NT2/D1 (cell line): ENCODE results near the gene PRRG4.

ENCODE experiments used
- DNase-seq: peaks from one replicate; pipeline ENCODE4 v3.0.0-alpha.2; 2011; ENCODE audit warnings: low read depth, low spot score
- H3K27me3 ChIP-seq: 2 replicates; pipeline ENCODE4 v1.6.0; 2011; ENCODE audit warnings: mild to moderate bottlenecking; ENCODE audit not compliant: insufficient read length, insufficient read depth
- H3K36me3 ChIP-seq: 2 replicates; pipeline ENCODE4 v1.6.1; 2011; ENCODE audit warnings: mild to moderate bottlenecking, low read length, mixed read lengths; ENCODE audit not compliant: insufficient read depth, insufficient read length
- H3K4me1 ChIP-seq: 2 replicates; pipeline ENCODE4 v1.5.1; 2011; ENCODE audit not compliant: insufficient read depth, insufficient read length
- H3K4me3 ChIP-seq: 2 replicates; pipeline ENCODE4 v1.5.1; 2011; ENCODE audit warnings: low read depth; ENCODE audit not compliant: insufficient read length
- H3K9ac ChIP-seq: 2 replicates; pipeline ENCODE4 v1.6.0; 2011; ENCODE audit warnings: low read depth; ENCODE audit not compliant: insufficient read length
- H3K9me3 ChIP-seq: 2 replicates; pipeline ENCODE4 v1.5.1; 2011; ENCODE audit warnings: mild to moderate bottlenecking, low read length; ENCODE audit not compliant: insufficient read depth
- SUZ12 ChIP-seq: IDR thresholded peaks from 2 replicates; pipeline ENCODE4 v1.6.1; 2011; ENCODE audit not compliant: insufficient read length, insufficient read depth; ENCODE audit errors: extremely low read depth
- YY1 ChIP-seq: IDR thresholded peaks from 2 replicates; pipeline ENCODE4 v1.6.1; 2011; ENCODE audit not compliant: insufficient read length, insufficient read depth
- ZNF274 ChIP-seq: IDR thresholded peaks from 2 replicates; pipeline ENCODE4 v1.6.1; 2011; ENCODE audit warnings: mild to moderate bottlenecking, low read depth, low read length

PRRG4 gene

GRCh38 chr11:32899438-32899837 is 69.7 kb downstream of the PRRG4 start:
- Histone ChIP-seq H3K27me3 (no peaks in the 10 kb centered on the region), H3K9me3 (no peaks in the 10 kb centered on the region), H3K4me3 (no peak overlapping the region), H3K9ac (no peak overlapping the region), H3K4me1 (no peaks in the 10 kb centered on the region), H3K36me3 (peaks cover 33% of the 10 kb centered on the region)
- no peak for TF ChIP-seq SUZ12
- TF ChIP-seq ZNF274 = no peak
- no peak for TF ChIP-seq YY1
- DNase-seq = no peak

GRCh38 chr11:32902089-32902665 is 72.5 kb downstream of the PRRG4 start:
- H3K4me1 ChIP-seq = no peaks in the 10 kb centered on the region
- H3K4me3 ChIP-seq = no peak overlapping the region
- no peaks in the 10 kb centered on the region for H3K27me3 ChIP-seq
- H3K36me3 ChIP-seq = peaks cover 33% of the 10 kb centered on the region
- no peak overlapping the region for H3K9ac ChIP-seq
- H3K9me3 ChIP-seq = no peaks in the 10 kb centered on the region
- TF ChIP-seq YY1 (no peak), ZNF274 (no peak), SUZ12 (no peak)
- no peak for DNase-seq

GRCh38 chr11:32905028-32905667 is 75.4 kb downstream of the PRRG4 start:
- H3K27me3 ChIP-seq = no peaks in the 10 kb centered on the region
- no peak for DNase-seq
- TF ChIP-seq ZNF274 (no peak), SUZ12 (no peak), YY1 (no peak)
- no peak overlapping the region for H3K4me3 ChIP-seq
- no peaks in the 10 kb centered on the region for H3K9me3 ChIP-seq
- H3K9ac ChIP-seq = no peak overlapping the region
- no peaks in the 10 kb centered on the region for H3K4me1 ChIP-seq
- peaks cover 6% of the 10 kb centered on the region for H3K36me3 ChIP-seq
